Mucosa of descending colon (tissue), 3 donors: ENCODE measurements around the gene CADM1. TPM values are rescaled to one million over a fixed set of nuclear protein-coding genes. Genes with fewer than 3 reads are reported as not detected.

Experiments
- ATAC-seq: fragments of 200-7000 bp; cut with Tn5 transposase; one replicate; pipeline ENCODE4 v1.9.1; 2020; ENCODE audit warnings: mild to moderate bottlenecking, moderate library complexity
- DNase-seq, 3 donors: peaks; one replicate each; pipeline ENCODE4 v3.0.0-alpha.2; 2020
- H3K36me3 ChIP-seq: fragments of 200-600 bp; one replicate; pipeline ENCODE4 v1.8.0; 2021; ENCODE audit warnings: low read depth, mild to moderate bottlenecking
- H3K4me1 ChIP-seq: fragments of 200-600 bp; one replicate; pipeline ENCODE4 v1.8.0; 2021; ENCODE audit warnings: low read depth, mild to moderate bottlenecking
- H3K4me3 ChIP-seq: fragments of 200-600 bp; one replicate; pipeline ENCODE4 v1.8.0; 2021; ENCODE audit warnings: mild to moderate bottlenecking
- H3K9me3 ChIP-seq: fragments of 200-600 bp; one replicate; pipeline ENCODE4 v1.8.0; 2021; ENCODE audit warnings: mild to moderate bottlenecking
- intact Hi-C, 2 donors: fragments of 100-400 bp; cut with DNase I in 1 of 2; cut with micrococcal nuclease in 1 of 2; formaldehyde crosslinking; loops; one replicate each; pipeline versions ENCODE4 v1.11.0 to v1.11.1; 2022; cut with DNase I, micrococcal nuclease
- total RNA-seq, 3 donors: library from RNA; stranded (reverse); fragmentation: NEBNext Ultra II Directional in 2 of 3; extraction: Animal tissue kit (Norgen Biotek cat#: 25700) in 2 of 3; gene quantifications; one replicate each; pipeline versions ENCODE4 v1.2.1 to v1.2.4, GENCODE V29; 2021 to 2023
- TF ChIP-seq, protein P1 (sequence below): fragments of 200-600 bp; IDR thresholded peaks from one replicate; pipeline ENCODE4 v1.8.0; 2022; ENCODE audit warnings: antibody characterized with exemption, mild to moderate bottlenecking
- donor health status: DM: no; HTN: no; CAD: no; lungs with moderate emphysema.
- donor health status: DM: no; HTN: no; CAD: no.
- donor health status: DM: no; HTN: yes; CAD: no.

CADM1 gene
- total RNA-seq, 3 donors from 2014 or later, result 4.3 to 20.2 (median 7.2) TPM

DNA sequence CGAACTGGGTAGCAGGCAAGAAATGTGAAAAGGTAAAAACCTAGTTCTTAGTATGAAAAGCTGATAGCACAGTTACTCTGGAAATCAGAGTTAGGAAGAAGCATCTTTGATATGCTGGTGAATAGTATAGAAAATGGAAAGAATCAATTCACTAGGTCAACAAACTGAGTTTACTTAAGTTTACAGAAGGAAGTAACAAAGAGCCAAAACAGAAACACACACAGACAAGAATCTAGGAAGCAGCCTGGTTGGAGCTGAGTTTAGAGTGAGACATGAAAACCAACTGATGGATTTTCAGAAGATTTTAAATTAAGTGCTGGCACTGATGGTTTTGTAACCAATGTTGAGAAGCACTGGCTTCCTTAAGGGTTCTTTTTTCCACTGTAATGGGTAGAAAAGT lies 296.3 kb downstream of the CADM1 start:
- Histone ChIP-seq H3K4me3 (no peak overlapping the region), H3K36me3 (no peaks in the 10 kb centered on the region), H3K9me3 (no peaks in the 10 kb centered on the region), H3K4me1 (no peaks in the 10 kb centered on the region)
- intact Hi-C loops, result no loop called here
- TF ChIP-seq, protein P1, sequence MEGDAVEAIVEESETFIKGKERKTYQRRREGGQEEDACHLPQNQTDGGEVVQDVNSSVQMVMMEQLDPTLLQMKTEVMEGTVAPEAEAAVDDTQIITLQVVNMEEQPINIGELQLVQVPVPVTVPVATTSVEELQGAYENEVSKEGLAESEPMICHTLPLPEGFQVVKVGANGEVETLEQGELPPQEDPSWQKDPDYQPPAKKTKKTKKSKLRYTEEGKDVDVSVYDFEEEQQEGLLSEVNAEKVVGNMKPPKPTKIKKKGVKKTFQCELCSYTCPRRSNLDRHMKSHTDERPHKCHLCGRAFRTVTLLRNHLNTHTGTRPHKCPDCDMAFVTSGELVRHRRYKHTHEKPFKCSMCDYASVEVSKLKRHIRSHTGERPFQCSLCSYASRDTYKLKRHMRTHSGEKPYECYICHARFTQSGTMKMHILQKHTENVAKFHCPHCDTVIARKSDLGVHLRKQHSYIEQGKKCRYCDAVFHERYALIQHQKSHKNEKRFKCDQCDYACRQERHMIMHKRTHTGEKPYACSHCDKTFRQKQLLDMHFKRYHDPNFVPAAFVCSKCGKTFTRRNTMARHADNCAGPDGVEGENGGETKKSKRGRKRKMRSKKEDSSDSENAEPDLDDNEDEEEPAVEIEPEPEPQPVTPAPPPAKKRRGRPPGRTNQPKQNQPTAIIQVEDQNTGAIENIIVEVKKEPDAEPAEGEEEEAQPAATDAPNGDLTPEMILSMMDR, result no peak
- ATAC-seq, result peak; percentile 58
- DNase-seq, result no peak

- ATAC-seq (peak; percentile 87), DNase-seq (no peak)
- H3K9me3 ChIP-seq, result no peaks in the 10 kb centered on the region
- no peak overlapping the region for H3K4me3 ChIP-seq
- no peaks in the 10 kb centered on the region for H3K36me3 ChIP-seq
- intact Hi-C loops, result no loop called here
- TF ChIP-seq, protein P1, result no peak
- no peaks in the 10 kb centered on the region for H3K4me1 ChIP-seq
These were observed 297.0 kb downstream of the CADM1 start for GRCh38 chr11:115207166-115207591.

GRCh38 chr11:115206365-115207022 lies 297.7 kb downstream of the CADM1 start:
- Histone ChIP-seq H3K36me3 (no peaks in the 10 kb centered on the region), H3K4me1 (no peaks in the 10 kb centered on the region), H3K4me3 (no peak overlapping the region), H3K9me3 (no peaks in the 10 kb centered on the region)
- intact Hi-C loops, result no loop called here
- no peak for ATAC-seq
- no peak for DNase-seq
- TF ChIP-seq, protein P1, result no peak

- H3K4me3 ChIP-seq, result no peak overlapping the region
- no peaks in the 10 kb centered on the region for H3K4me1 ChIP-seq
- intact Hi-C loops, result no loop called here
- no peaks in the 10 kb centered on the region for H3K9me3 ChIP-seq
- TF ChIP-seq, protein P1, result no peak
- DNase-seq, result no peak
- H3K36me3 ChIP-seq, result no peaks in the 10 kb centered on the region
- no peak for ATAC-seq
These were observed 301.2 kb downstream of the CADM1 start for GRCh38 chr11:115202900-115203552.

DNA sequence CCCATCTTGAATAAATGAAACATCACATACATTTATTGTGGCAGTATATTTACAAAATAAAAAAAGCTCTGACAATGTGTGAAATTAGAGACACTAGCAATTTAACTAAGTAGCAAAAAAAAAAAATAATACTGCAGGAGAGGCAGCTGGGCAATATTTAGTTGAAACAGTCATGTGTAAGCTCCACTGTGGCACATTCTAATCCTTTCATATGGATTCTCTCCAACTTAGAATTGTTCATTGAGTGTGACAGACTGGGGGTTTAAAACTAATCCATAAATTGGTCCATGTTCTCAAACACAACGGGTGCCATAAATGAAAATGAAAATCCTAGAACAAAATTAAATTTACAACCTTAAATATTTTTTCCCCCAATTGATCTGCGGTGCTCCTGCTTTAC lies 302.1 kb downstream of the CADM1 start:
- no peaks in the 10 kb centered on the region for H3K4me1 ChIP-seq
- H3K36me3 ChIP-seq, result no peaks in the 10 kb centered on the region
- ATAC-seq (no peak), DNase-seq (no peak)
- intact Hi-C loops, result no loop called here
- no peaks in the 10 kb centered on the region for H3K9me3 ChIP-seq
- TF ChIP-seq, protein P1, result no peak
- H3K4me3 ChIP-seq, result no peak overlapping the region
